ENCODE results near the gene NOC2L.
"Not testable (repeated sequence)": the region's sequence is repeated elsewhere in the genome, so short reads cannot be mapped to it uniquely, and the experiment has no call there.

Gene NOC2L

GRCh38 chr1:997993-998744, 39.1 kb upstream of the NOC2L start:
- Mint-ChIP-seq H3K27ac (peak overlapping the region; percentile 38), H3K9me3 (no peaks in the 10 kb centered on the region), H3K4me1 (peaks cover 7% of the 10 kb centered on the region), H3K4me3 (peak overlapping the region; percentile 43), H3K27me3 (peaks cover 26% of the 10 kb centered on the region), H3K36me3 (no peaks in the 10 kb centered on the region)
- ATAC-seq (ENCODE audit: low read depth) (no peak), DNase-seq (ENCODE audit: low spot score in 2 of 2) (no peak)

DNA sequence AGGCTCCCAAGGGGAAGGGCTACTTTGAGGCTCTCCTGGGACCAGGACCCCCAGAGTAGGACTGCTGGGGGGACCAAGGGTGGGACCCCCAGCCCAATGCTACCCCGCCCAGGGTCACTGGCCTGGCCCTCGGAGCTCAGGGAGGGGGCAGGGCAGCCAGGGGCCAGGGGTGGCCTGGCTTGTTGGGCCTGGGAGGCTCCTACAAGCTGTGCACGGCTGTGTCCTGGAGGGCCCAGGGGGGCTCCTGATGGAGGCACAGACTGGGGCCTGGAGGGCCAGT, 38.6 kb upstream of the NOC2L start:
- peaks cover 25% of the 10 kb centered on the region for H3K27me3 Mint-ChIP-seq
- ATAC-seq (ENCODE audit: low read depth) (no peak), DNase-seq (ENCODE audit: low spot score in 2 of 2) (no peak)
- H3K27ac Mint-ChIP-seq = peak overlapping the region; percentile 69
- no peaks in the 10 kb centered on the region for H3K36me3 Mint-ChIP-seq
- H3K4me3 Mint-ChIP-seq = no peak overlapping the region
- H3K9me3 Mint-ChIP-seq = no peaks in the 10 kb centered on the region
- peaks cover 7% of the 10 kb centered on the region for H3K4me1 Mint-ChIP-seq

DNA sequence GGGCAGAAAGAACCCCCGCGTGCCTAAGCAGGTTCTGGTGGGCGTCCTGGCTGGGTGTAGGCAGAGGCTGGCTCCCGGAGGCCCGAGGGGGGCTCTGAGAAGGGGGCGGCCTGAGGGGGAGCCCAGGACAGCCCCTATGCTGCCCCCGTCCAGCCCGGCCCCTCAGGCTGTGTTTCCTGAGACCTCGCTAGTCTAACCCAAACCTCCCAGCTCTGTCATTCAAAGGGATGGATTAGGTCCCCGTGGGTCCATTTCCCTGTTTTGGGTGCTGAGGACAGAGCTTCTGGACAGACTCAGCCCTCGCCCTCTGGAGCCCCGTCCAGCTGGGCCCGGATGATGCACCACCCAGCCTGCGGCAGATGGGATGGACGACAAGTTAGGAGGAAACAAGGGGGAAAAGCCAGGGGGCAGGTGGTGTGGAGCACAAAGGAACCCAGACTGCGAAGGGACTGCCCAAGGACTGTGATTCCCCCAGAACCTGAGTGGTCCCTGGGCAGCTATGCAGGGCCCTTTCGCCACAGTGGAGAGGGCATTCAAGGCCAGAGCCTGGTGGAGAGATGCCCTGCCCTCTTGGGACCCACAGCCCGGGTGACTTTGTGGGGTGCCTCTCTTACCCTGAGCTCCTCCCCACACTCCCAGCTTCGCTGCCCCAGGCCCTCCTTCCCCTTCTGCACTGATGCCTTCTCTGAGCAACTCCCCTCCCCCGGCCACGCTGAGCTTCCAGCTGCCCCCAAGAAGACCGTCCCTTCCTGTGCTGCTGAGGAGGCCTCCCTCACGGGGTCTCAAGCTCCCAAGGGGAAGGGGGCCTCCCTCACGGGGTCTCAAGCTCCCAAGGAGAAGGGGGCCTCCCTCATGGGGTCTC, 38.0 kb upstream of the NOC2L start:
- Mint-ChIP-seq H3K27ac (peak overlapping the region; percentile 69), H3K27me3 (peaks cover 27% of the 10 kb centered on the region), H3K4me3 (no peak overlapping the region), H3K36me3 (no peaks in the 10 kb centered on the region), H3K4me1 (peaks cover 7% of the 10 kb centered on the region), H3K9me3 (peaks cover 2% of the 10 kb centered on the region)
- ATAC-seq (ENCODE audit: low read depth) (no peak), DNase-seq (ENCODE audit: low spot score in 2 of 2) (no peak)

GRCh38 chr1:995665-996633, 36.9 kb upstream of the NOC2L start:
- no peak for DNase-seq (ENCODE audit: low spot score in 2 of 2)
- Mint-ChIP-seq H3K4me1 (peaks cover 10% of the 10 kb centered on the region), H3K4me3 (no peak overlapping the region), H3K27ac (peak overlapping the region; percentile 28), H3K27me3 (peaks cover 28% of the 10 kb centered on the region), H3K36me3 (peaks cover 2% of the 10 kb centered on the region), H3K9me3 (peaks cover 5% of the 10 kb centered on the region)
- no peak for ATAC-seq (ENCODE audit: low read depth)

DNA sequence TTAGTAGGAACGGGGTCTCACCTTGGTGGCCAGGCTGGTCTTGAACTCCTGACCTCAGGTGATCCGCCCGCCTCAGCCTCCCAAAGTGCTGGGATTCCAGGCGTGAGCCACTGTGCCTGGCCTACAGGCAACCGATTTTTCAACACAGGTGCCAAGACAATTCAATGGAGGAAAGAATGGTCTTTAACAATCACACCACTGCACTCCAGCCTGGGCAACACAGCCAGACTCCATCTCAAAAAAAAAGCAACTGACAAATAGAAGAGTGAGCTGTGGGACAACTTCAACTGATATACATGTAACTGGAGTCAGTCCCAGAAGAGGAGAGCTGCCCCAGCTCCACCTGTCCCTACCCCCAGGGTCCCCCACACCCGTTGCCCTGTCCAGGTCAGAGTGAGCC, 35.5 kb upstream of the NOC2L start:
- not testable (repeated sequence) for H3K27ac Mint-ChIP-seq; H3K4me3 Mint-ChIP-seq; H3K4me1 Mint-ChIP-seq; H3K36me3 Mint-ChIP-seq; ATAC-seq (ENCODE audit: low read depth); DNase-seq (ENCODE audit: low spot score in 2 of 2); H3K9me3 Mint-ChIP-seq
- peaks cover 30% of the 10 kb centered on the region for H3K27me3 Mint-ChIP-seq

GRCh38 chr1:993379-993995, 34.4 kb upstream of the NOC2L start:
- Mint-ChIP-seq H3K36me3 (peaks cover 7% of the 10 kb centered on the region), H3K27ac (no peak overlapping the region), H3K4me1 (peaks cover 8% of the 10 kb centered on the region), H3K4me3 (no peak overlapping the region), H3K27me3 (peaks cover 36% of the 10 kb centered on the region), H3K9me3 (peaks cover 12% of the 10 kb centered on the region)
- no peak for DNase-seq (ENCODE audit: low spot score in 2 of 2)
- no peak for ATAC-seq (ENCODE audit: low read depth)

- Mint-ChIP-seq H3K27me3 (peaks cover 34% of the 10 kb centered on the region), H3K4me1 (peaks cover 8% of the 10 kb centered on the region), H3K27ac (no peak overlapping the region), H3K36me3 (peaks cover 9% of the 10 kb centered on the region), H3K9me3 (peaks cover 14% of the 10 kb centered on the region), H3K4me3 (no peak overlapping the region)
- ATAC-seq (ENCODE audit: low read depth) (no peak), DNase-seq (ENCODE audit: low spot score in 2 of 2) (no peak)
Measured at GRCh38 chr1:992362-992761, 33.3 kb upstream of the NOC2L start.

DNA sequence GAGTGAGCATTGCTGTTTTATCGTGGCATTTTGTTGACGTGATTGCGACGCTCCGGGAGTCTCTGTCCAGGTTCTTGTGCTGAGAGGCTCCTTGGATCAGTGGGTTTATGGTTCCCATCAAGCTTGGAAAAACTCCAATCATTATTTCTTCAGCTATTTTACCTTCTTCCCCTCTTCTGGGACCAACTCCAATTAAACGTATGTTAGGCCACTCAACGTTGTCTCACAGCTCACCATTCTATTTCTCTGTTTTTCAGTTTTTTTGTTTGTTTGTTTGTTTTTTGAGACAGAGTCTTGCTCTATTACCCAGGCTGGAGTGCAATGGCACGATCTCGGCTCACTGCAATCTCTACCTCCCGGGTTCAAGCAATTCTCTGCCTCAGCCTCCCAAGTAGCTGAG, 32.8 kb upstream of the NOC2L start:
- Mint-ChIP-seq H3K9me3 (peaks cover 14% of the 10 kb centered on the region), H3K27ac (no peak overlapping the region), H3K4me1 (peaks cover 8% of the 10 kb centered on the region), H3K4me3 (no peak overlapping the region), H3K36me3 (peaks cover 9% of the 10 kb centered on the region), H3K27me3 (peaks cover 31% of the 10 kb centered on the region)
- DNase-seq (ENCODE audit: low spot score in 2 of 2) = no peak
- ATAC-seq (ENCODE audit: low read depth) = no peak

GRCh38 chr1:991275-991674, 32.2 kb upstream of the NOC2L start:
- not testable (repeated sequence) for H3K36me3 Mint-ChIP-seq; H3K27ac Mint-ChIP-seq; DNase-seq (ENCODE audit: low spot score in 2 of 2); H3K4me1 Mint-ChIP-seq; H3K4me3 Mint-ChIP-seq
- peak; percentile 21 for ATAC-seq (ENCODE audit: low read depth)
- H3K9me3 Mint-ChIP-seq = peaks cover 14% of the 10 kb centered on the region
- H3K27me3 Mint-ChIP-seq = peaks cover 33% of the 10 kb centered on the region

GRCh38 chr1:988061-988460, 29.0 kb upstream of the NOC2L start:
- H3K4me3 Mint-ChIP-seq; H3K4me1 Mint-ChIP-seq; H3K27ac Mint-ChIP-seq; ATAC-seq (ENCODE audit: low read depth); H3K36me3 Mint-ChIP-seq; DNase-seq (ENCODE audit: low spot score in 2 of 2): not testable (repeated sequence)
- H3K9me3 Mint-ChIP-seq = peaks cover 14% of the 10 kb centered on the region
- peaks cover 33% of the 10 kb centered on the region for H3K27me3 Mint-ChIP-seq

DNA sequence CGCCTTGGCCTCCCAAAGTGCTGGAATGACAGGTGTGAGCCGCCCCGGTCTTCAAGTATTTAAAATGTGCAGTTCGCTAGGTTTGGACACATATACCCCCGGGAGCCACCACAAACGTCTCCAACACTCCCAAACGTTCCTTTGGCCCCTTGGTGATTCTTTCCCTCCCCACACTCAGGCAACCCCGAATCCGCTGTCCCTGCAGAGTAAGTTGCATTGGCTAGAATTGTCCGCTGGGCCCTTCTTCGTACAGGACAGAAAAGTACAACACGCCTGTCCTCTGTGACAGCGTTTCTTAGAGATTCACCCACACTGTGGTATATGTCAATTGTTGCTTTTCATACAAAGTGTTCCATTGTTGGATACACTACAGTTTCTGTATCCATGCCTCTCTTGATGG, 26.1 kb upstream of the NOC2L start:
- peaks cover 9% of the 10 kb centered on the region for H3K9me3 Mint-ChIP-seq
- ATAC-seq (ENCODE audit: low read depth) (no peak), DNase-seq (ENCODE audit: low spot score in 2 of 2) (no peak)
- peaks cover 31% of the 10 kb centered on the region for H3K27me3 Mint-ChIP-seq
- H3K4me1 Mint-ChIP-seq = peaks cover 2% of the 10 kb centered on the region
- H3K27ac Mint-ChIP-seq = no peak overlapping the region
- H3K4me3 Mint-ChIP-seq = no peak overlapping the region
- peaks cover 7% of the 10 kb centered on the region for H3K36me3 Mint-ChIP-seq

DNA sequence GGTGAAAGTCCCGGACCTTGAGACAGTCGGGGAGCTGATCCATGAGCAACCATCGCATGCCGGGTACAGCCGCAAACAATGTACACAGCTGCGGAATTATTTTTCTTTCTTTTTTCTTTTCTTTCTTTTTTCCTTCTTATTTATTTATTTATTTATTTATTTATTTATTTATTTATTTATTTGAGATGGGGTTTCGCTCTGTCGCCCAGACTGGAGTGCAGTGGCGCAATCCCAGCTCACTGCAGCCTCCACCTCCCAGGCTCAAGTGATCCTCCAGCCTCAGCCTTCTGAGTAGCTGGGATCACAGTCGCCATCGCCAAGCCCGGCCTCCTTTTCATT, 25.4 kb upstream of the NOC2L start:
- Mint-ChIP-seq H3K27ac (no peak overlapping the region), H3K4me3 (no peak overlapping the region), H3K9me3 (peaks cover 9% of the 10 kb centered on the region), H3K4me1 (peaks cover 2% of the 10 kb centered on the region), H3K36me3 (peaks cover 7% of the 10 kb centered on the region), H3K27me3 (peaks cover 27% of the 10 kb centered on the region)
- no peak for DNase-seq (ENCODE audit: low spot score in 2 of 2)
- peak; percentile 41 for ATAC-seq (ENCODE audit: low read depth)

DNA sequence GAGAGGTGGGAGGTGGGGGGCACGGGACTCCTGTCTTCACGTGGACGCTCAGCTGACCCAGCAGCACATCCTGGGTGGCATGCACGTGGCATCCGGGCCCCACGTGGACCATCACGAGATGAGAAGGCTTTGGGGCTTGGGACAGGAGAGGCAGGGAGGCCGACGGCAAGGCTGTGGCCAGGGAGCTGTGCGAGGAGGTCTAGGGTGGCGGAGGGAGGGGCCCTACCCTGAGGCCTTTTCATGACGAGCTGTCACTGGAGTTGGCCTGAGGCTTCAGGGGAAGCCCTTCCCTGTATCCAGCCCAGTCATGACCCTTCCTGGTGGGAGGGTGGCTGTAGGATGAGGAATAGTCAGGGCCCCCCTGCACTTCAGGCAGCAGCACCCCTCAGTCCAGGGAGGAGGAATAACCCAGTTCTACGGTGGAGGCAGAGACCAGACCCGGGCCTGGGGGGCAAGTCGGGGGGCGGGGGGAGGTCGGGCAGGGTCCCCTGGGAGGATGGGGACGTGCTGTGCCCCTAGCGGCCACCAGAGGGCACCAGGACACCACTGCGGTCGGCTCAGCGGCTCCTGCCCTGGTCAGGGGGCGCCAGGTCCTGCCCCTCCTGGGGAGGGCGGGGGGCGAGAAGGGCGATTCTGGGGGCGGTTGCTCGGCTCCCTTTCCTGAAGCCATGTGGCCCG, 24.9 kb upstream of the NOC2L start:
- Mint-ChIP-seq H3K4me3 (no peak overlapping the region), H3K27me3 (peaks cover 24% of the 10 kb centered on the region), H3K4me1 (peaks cover 2% of the 10 kb centered on the region), H3K27ac (no peak overlapping the region), H3K9me3 (peaks cover 7% of the 10 kb centered on the region), H3K36me3 (peaks cover 4% of the 10 kb centered on the region)
- ATAC-seq (ENCODE audit: low read depth) (peak; percentile 85), DNase-seq (ENCODE audit: low spot score in 2 of 2) (peak; percentile 72 to 83)

Measured in memory B cell (primary cell).